Inferior parietal cortex (tissue), 1 donor: Measurements from ENCODE around the gene SETD2.
"Not testable (repeated sequence)": the region's sequence is repeated elsewhere in the genome, so short reads cannot be mapped to it uniquely, and the experiment has no call there.

Experiments used
- DNase-seq: peaks from one replicate; pipeline ENCODE4 v3.0.0-alpha.2; 2016; ENCODE audit errors: extremely low spot score

SETD2 gene

DNA sequence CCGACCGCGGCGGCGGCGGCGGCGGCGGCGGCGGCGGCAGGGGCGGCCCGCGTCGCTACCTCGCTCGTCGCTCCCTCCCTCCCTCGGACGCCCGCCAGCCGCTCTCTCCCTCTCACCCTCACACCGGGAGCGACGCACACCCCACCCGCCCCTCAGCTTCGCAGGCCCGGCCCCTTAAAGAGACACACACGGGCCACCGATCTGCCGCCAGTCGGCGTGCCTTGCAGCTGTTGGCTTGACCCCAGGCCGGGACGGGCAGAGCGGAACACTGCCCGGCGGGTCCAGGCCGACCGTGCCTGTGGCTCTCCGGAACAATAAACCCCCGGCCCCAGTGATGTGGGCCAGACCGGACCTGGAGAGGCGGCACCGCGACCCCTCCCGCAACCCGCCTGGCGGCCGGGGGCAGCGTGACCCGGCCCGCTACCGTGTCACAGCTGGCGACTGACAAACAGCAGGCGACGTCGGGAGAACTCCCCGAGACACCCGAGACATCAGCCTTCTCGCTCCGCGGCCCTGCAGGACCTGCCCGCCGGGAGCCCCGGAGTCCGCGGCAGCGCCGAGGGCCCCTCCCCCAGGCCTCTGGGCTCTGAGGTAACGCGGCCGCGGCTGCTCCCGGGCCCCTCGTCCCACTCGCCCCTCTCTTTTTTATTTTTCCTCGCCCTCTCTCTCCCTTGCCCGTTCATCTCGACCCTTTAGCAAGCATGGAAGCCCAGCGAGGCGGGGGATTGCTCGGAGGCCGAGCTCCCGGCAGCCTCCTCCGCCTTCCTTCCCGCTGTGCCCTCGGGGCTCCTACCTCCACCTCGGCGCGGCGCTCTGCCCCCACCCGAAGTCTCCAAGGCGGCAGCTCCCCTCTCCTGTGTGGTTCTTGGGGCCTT, at the start of gene SETD2:
TSS of gene SETD2 (minus strand) at position 107 of the 875 bp plus-strand sequence. CDS start 189 bp downstream, outside the sequence.
- peak; percentile 84 for DNase-seq

DNA sequence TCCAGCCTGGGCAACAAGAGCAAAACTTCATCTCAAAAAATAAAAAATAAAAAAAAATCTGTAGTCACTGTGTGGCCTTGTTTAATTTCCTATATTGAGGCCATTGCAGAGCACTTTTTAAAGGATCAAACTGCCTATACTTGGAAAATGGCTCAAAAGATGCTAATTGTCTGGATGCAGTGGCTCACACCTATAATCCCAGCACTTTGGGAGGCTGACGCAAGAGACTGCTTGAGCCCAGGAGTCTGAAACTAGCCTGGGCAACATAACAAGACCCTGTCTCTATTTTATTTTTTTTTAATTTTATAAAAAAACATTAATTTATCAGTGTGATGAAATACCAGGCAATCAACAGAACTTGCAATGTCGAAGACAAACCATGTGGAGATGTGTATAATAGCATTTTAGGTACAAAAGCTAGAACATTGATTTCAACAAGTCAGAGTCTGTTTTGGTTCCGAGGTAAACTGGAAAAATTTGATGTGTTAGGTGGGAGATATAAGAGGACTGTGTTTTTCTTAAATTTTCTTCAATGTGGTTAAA, 47.0 kb upstream of the SETD2 start:
- no peak for DNase-seq

DNA sequence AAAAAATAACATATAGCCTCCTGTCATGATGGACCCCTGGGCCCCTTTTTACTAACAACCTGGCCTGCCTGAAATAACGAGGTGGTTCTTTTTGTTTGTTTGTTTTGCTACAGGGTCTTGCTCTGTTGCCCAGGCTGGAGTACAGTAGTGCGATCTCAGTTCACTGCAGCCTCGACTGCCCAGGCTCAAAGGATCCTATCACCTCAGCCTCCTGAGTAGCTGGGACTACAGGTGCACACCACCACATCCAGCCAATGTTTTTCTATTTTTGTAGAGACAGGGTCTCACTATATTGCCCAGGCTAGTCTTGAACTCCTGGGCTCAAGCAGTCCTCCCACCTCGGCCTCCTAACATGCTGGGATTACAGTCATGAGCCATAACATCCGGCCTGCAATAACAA, 42.1 kb upstream of the SETD2 start:
- not testable (repeated sequence) for DNase-seq

DNA sequence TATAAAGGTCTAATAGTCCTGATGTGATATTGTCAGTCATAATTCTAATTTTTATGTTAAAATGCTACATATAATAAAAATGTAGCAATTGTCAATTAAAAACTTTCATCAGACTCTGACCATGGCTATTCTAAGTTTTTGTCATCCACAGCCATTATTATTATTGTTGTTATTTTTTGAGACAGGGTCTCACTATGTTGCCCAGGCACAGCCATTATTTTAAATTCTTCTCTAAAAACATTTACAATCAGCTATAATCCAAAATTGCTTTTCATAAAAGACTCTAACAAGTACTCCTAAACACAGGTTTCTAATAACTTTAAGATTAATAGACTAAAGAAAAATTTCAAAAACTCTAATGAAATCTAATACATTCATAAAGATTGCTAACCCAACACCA, 41.0 kb upstream of the SETD2 start:
- no peak for DNase-seq

DNA sequence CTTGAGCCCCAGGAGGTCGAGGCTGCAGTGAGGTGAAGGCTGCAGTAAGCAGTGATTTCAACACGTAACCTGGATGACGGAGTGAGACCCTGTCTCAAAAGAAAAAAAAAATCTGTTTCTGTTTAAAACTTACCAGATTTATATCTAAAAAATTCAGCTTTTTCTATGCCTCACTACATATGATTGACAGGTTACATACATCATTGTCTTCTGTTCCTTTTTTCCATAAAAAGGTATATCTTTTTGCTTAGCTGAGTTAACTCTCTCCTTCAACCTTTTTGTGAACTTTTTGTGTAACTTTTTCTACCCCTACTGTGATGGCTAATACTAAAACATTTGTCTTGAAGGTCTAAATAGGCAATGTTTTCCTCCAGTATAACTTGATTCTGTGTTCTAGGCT, 38.6 kb upstream of the SETD2 start:
- DNase-seq: no peak

DNA sequence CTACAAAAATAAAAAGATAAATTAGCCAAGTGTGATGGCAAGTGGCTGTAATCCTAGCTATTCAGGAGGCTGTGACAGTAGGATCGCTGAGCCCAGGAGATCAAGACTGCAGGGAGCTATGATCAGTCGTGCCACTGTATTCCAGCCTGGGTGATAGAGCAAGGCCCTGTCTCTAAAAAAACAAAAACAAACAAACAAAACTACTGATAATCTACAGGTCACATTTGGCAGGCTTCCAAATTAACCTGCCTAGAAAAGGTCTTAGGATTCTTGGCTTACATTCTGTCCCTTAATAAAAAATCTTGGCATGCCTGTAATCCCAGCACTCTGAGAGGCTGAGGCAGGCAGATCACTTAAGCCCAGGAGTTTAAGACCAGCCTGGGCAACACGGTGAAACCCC, 33.4 kb upstream of the SETD2 start:
- no peak for DNase-seq

DNA sequence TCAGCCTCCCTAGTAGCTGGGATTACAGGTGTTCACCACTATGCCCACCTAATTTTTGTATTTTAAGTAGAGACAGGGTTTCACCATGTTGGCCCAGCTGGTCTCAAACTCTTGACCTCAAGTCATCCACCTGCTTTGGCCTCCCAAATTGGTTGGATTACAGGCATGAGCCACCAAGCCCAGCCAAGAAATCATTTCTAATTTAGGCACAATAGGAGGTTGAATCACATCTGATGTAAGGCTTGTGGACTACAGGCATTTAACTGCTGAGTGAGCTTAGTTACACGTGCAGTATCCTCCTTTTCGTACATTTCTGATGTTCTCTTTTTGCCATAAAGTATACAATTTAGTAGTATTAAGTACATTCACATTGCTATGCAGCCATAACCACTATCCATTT, 31.1 kb upstream of the SETD2 start:
- DNase-seq: no peak

DNA sequence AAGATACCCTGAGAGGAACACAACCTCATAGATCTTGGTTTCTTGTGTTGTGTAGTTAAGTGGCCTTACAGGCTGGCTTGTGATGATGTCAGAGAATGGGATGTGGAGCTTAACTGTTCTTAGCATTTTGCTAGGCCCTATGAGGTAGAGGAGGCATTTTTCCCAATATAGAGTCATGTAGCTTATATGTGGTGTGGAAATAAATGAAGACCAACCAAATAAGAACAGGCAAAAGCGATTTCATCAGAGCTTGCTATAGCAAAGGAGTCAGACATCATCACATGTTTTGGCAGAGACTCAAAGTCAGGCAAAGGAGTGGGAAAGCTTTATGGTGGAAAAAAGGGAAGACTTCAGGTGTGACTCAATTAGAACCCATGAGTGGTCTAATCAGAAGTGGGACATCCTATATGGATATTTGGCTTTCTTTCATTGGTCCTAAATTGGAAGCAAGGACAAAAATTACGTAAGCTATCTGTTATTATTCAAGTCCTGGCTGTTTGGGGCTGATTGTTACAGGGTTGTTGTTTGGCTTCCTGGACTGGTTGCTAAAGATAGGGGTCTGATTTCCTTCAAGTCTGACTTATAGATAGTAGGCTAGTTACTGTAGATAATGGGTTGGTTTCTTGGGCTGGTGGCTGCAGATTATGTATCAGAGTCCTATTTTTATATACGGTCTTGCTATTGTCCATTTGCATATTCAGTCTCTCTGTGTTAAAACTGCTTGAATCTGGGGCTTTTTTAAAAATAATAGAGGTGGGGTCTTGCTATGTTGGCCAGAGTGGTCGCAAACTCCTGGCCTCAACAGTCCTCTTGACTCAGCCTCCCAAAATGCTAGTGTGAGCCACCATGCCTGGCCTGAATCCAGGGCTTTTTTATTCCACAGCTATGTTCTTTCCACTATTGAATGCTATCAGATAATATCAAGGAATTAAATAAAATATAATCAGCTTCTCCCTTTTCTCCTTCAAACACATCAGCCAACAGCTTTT, 30.3 kb upstream of the SETD2 start:
- DNase-seq: no peak

DNA sequence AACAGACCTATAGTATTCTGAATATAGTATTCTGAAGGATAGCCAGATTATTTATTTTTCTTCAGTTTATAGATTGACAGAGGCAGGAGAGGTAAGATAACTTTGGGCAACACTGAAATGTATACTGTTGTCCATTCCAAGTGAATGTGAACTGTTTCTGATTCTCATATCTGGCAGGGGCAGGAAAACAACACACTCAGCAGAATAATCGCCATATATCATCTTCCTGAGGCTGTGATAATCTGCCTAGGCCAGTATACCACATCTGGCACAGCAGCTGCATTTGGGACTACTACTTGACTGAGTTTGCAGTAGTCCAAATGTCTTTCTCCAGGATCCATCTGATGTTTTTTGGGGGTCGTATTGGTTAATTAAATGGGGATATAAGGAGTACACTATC, 22.4 kb upstream of the SETD2 start:
- DNase-seq: no peak

GRCh38 chr3:47181685-47182084, 17.8 kb upstream of the SETD2 start:
- not testable (repeated sequence) for DNase-seq

GRCh38 chr3:47180011-47180410, 16.1 kb upstream of the SETD2 start:
- DNase-seq: not testable (repeated sequence)

GRCh38 chr3:47176582-47176981, 12.7 kb upstream of the SETD2 start:
- DNase-seq: no peak

- DNase-seq: peak; percentile 29
These were observed 525 bp downstream of the SETD2 start for GRCh38 chr3:47163169-47164006.

DNA sequence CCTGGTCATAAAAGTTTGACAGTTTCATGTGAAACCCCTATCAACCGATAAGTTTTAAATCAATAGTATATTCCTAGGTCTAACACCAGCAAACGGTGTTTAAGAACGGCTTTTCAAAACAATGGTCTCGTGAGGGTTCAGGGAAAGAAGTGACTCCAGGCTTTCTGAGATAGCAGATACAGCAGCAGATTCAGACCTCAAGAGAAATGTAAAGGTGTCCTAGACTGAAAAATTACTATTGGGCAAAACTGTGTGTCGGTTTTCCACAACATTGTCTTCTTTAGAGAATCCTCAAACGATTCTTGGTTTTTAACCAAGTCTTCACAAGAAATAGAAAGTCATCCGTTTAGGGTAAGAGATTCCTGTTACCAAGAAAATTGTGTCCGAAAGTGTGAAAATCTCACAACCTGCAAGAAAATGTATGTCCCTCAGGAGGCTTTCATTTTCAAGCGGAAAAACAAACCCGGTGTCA, 1.2 kb downstream of the SETD2 start:
- DNase-seq: peak; percentile 31

- DNase-seq: no peak
These were observed 1.8 kb downstream of the SETD2 start for GRCh38 chr3:47161983-47162696.

DNA sequence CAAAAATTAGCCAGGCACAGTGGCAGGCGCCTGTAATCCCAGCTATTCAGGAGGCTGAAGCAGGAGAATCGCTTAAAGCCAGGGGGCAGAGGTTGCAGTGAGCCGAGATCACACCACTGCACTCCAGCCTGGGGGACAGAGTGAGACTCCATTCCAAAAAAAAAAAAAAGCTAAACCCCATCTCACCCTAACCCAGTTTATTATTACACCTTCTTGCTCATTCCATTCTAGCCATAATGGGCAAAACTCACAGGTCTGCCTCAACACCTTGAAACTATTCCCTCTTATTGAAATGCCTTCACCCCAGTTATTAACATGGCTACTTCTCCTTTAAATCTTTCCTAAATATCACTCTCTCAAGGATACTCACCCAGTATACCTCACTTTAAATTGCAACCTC, 4.1 kb downstream of the SETD2 start:
- no peak for DNase-seq

DNA sequence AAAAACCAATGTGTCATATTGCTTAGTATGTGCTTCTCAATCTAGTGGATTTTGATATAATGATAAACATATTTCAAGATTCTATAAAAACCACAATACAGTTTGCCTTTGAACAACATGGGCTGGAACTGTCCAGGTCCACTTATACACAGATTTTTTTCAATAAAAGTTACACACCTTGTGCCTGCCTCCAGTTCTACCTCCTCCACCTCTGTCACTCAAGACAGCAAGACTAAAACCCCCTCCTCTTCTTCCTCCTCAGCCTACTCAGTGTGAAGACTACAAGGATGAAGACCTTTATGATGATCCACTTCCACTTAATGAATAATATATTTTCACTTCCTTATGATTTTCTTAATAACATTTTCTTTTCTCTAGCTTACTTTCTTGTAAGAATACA, 5.7 kb downstream of the SETD2 start:
- no peak for DNase-seq

DNA sequence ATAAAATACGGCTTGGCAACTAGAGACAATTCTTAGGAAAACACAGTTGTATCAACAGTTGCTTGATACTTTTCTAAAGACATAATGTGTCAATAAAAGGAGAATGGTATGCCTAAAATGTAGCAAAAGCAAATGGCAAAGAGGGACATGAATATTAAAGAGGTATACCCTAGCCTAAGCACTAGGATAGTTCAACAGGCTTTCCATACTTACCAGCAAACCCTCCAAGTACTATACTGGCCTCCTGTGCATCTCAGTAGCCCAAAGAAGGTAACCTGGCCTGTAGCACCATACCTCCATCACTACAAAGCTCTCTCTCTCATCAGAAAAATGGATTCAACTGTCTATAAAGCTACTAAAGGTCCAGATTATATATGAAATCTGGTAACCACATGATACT, 7.5 kb downstream of the SETD2 start:
- no peak for DNase-seq

DNA sequence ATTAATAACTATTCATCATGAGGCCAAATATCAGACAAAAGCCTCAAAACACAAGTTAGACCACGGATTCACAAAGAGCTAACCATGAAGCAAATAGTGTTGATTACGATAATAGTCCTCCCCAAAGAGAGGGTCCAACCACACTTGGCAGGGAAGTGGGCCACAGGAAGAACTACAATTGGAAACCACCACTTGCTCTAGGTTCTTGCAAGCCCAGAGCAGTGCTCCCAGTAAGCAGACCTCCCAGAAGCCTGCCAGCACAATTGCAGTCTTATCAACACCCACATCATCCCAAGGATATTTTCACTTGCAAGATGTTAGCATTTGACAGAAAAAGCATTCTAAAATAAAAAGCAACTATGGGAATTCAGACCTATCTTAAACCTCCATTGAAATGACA, 11.3 kb downstream of the SETD2 start:
- DNase-seq: no peak

GRCh38 chr3:47151836-47152235, 12.1 kb downstream of the SETD2 start:
- DNase-seq: no peak
